Measurements from ENCODE around the gene FAHD1. TPM values are rescaled to one million over a fixed set of nuclear protein-coding genes. Genes with fewer than 3 reads are reported as not detected.

FAHD1 gene
- total and polyA plus RNA-seq, 9 of the 15 experiments (the other 6 are each of a cell fraction or from before 2014, with no cell fraction given): 2.2 to 20.9 (median 10.7) TPM

DNA sequence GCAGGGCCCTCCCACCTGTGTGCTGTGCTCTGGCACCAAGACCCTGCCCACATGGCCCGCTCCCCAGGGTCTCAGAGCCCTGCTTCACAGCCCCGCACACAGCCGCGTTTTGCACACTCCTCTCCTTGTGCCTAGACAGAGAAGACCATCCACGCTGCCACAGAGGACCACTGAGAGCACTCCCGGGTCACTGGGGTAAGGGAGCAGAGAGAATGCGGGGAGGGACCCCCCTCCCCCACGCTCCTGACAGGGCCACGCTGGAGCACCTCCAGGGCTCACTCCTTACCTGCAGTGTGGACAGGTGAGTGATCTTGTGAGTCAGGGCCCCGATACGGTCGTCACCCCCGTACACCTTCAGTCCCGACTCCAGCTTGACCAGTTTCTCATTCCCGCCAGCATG lies 7.4 kb upstream of the FAHD1 start (continued):
- TF ChIP-seq, protein P1, sequence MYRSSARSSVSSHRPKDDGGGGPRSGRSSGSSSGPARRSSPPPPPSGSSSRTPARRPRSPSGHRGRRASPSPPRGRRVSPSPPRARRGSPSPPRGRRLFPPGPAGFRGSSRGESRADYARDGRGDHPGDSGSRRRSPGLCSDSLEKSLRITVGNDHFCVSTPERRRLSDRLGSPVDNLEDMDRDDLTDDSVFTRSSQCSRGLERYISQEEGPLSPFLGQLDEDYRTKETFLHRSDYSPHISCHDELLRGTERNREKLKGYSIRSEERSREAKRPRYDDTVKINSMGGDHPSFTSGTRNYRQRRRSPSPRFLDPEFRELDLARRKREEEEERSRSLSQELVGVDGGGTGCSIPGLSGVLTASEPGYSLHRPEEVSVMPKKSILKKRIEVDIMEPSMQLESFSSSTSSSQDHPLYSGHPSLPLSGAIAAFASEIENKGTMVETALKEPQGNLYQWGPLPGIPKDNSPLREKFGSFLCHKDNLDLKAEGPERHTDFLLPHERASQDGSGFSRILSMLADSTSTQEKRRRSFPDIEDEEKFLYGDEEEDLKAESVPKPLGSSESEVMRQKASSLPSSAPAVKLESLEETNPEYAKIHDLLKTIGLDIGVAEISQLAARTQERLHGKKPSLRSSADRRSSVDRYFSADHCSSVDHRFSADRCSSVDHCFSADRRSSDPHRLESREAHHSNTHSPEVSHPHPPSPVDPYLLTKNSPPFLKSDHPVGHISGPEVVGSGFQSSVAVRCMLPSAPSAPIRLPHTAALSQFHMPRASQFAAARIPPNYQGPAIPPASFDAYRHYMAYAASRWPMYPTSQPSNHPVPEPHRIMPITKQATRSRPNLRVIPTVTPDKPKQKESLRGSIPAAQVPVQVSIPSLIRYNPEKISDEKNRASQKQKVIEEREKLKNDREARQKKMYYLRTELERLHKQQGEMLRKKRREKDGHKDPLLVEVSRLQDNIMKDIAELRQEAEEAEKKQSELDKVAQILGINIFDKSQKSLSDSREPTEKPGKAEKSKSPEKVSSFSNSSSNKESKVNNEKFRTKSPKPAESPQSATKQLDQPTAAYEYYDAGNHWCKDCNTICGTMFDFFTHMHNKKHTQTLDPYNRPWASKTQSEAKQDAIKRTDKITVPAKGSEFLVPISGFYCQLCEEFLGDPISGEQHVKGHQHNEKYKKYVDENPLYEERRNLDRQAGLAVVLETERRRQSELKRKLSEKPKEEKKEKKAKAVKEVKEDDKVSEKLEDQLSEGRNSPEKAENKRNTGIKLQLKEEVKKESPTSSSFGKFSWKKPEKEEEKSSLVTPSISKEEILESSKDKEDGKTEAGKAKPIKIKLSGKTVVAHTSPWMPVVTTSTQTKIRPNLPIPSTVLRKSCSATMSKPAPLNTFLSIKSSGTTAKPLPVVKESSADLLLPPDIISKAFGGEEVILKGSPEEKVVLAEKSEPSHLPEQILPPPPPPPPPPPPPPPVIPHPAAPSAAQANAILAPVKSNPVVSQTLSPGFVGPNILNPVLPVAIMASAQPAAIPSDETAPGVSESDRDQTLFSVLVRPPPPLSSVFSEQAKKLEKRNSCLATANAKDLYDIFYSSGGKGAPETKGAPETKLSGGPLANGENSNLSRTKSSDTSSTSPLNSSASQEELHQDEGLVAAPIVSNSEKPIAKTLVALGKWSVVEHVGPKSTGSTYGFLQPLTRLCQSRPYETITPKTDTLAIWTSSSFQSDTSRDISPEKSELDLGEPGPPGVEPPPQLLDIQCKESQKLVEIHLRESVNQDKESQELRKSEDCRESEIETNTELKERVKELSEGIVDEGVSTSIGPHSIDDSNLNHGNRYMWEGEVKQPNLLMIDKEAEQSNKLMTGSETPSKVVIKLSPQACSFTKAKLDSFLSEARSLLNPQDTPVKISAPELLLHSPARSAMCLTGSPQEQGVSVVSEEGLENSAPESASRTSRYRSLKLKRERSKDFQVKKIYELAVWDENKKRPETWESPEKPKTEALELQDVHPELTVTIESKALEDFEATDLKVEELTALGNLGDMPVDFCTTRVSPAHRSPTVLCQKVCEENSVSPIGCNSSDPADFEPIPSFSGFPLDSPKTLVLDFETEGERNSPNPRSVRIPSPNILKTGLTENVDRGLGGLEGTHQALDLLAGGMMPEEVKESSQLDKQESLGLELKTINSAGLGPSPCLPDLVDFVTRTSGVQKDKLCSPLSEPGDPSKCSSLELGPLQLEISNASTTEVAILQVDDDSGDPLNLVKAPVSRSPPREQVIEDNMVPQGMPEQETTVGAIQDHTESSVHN (IDR thresholded peaks at IDR 0.05; ENCODE audit: borderline replicate concordance in 1 of 2, low read depth in 1 of 2): no peak
- TF ChIP-seq, protein P2, sequence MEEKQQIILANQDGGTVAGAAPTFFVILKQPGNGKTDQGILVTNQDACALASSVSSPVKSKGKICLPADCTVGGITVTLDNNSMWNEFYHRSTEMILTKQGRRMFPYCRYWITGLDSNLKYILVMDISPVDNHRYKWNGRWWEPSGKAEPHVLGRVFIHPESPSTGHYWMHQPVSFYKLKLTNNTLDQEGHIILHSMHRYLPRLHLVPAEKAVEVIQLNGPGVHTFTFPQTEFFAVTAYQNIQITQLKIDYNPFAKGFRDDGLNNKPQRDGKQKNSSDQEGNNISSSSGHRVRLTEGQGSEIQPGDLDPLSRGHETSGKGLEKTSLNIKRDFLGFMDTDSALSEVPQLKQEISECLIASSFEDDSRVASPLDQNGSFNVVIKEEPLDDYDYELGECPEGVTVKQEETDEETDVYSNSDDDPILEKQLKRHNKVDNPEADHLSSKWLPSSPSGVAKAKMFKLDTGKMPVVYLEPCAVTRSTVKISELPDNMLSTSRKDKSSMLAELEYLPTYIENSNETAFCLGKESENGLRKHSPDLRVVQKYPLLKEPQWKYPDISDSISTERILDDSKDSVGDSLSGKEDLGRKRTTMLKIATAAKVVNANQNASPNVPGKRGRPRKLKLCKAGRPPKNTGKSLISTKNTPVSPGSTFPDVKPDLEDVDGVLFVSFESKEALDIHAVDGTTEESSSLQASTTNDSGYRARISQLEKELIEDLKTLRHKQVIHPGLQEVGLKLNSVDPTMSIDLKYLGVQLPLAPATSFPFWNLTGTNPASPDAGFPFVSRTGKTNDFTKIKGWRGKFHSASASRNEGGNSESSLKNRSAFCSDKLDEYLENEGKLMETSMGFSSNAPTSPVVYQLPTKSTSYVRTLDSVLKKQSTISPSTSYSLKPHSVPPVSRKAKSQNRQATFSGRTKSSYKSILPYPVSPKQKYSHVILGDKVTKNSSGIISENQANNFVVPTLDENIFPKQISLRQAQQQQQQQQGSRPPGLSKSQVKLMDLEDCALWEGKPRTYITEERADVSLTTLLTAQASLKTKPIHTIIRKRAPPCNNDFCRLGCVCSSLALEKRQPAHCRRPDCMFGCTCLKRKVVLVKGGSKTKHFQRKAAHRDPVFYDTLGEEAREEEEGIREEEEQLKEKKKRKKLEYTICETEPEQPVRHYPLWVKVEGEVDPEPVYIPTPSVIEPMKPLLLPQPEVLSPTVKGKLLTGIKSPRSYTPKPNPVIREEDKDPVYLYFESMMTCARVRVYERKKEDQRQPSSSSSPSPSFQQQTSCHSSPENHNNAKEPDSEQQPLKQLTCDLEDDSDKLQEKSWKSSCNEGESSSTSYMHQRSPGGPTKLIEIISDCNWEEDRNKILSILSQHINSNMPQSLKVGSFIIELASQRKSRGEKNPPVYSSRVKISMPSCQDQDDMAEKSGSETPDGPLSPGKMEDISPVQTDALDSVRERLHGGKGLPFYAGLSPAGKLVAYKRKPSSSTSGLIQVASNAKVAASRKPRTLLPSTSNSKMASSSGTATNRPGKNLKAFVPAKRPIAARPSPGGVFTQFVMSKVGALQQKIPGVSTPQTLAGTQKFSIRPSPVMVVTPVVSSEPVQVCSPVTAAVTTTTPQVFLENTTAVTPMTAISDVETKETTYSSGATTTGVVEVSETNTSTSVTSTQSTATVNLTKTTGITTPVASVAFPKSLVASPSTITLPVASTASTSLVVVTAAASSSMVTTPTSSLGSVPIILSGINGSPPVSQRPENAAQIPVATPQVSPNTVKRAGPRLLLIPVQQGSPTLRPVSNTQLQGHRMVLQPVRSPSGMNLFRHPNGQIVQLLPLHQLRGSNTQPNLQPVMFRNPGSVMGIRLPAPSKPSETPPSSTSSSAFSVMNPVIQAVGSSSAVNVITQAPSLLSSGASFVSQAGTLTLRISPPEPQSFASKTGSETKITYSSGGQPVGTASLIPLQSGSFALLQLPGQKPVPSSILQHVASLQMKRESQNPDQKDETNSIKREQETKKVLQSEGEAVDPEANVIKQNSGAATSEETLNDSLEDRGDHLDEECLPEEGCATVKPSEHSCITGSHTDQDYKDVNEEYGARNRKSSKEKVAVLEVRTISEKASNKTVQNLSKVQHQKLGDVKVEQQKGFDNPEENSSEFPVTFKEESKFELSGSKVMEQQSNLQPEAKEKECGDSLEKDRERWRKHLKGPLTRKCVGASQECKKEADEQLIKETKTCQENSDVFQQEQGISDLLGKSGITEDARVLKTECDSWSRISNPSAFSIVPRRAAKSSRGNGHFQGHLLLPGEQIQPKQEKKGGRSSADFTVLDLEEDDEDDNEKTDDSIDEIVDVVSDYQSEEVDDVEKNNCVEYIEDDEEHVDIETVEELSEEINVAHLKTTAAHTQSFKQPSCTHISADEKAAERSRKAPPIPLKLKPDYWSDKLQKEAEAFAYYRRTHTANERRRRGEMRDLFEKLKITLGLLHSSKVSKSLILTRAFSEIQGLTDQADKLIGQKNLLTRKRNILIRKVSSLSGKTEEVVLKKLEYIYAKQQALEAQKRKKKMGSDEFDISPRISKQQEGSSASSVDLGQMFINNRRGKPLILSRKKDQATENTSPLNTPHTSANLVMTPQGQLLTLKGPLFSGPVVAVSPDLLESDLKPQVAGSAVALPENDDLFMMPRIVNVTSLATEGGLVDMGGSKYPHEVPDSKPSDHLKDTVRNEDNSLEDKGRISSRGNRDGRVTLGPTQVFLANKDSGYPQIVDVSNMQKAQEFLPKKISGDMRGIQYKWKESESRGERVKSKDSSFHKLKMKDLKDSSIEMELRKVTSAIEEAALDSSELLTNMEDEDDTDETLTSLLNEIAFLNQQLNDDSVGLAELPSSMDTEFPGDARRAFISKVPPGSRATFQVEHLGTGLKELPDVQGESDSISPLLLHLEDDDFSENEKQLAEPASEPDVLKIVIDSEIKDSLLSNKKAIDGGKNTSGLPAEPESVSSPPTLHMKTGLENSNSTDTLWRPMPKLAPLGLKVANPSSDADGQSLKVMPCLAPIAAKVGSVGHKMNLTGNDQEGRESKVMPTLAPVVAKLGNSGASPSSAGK (IDR thresholded peaks at IDR 0.05): no peak
- no peak for TF ChIP-seq SMAD2 (IDR thresholded peaks at IDR 0.05; ENCODE audit: low read depth, low read length)
- no peak for TF ChIP-seq RBM34 (IDR thresholded peaks at IDR 0.05; ENCODE audit: borderline replicate concordance, insufficient read depth, low read length)
- TF ChIP-seq BDP1 (IDR thresholded peaks at IDR 0.05; ENCODE audit: insufficient read depth, insufficient read length): no peak

Measured in K562 (cell line).